Parathyroid adenoma (tissue), 2 donors: ENCODE measurements around the gene ATP5PO.

Source experiments
- H2AFZ ChIP-seq: fragments of 300-600 bp; sonication (generic); one replicate; pipeline ENCODE4 v1.7.0; 2017; ENCODE audit warnings: antibody characterized with exemption, mild to moderate bottlenecking
- H3K27ac ChIP-seq: fragments of 300-600 bp; sonication (generic); one replicate; pipeline ENCODE4 v1.7.0; 2017
- H3K27me3 ChIP-seq: fragments of 300-600 bp; sonication (generic); one replicate; pipeline ENCODE4 v1.7.0; 2017; ENCODE audit warnings: low read length; ENCODE audit not compliant: control insufficient read depth, insufficient read depth
- H3K36me3 ChIP-seq: fragments of 300-600 bp; sonication (generic); one replicate; pipeline ENCODE4 v1.7.0; 2017; ENCODE audit warnings: low read length; ENCODE audit not compliant: control insufficient read depth, insufficient read depth
- H3K4me1 ChIP-seq: fragments of 300-600 bp; sonication (generic); one replicate; pipeline ENCODE4 v1.7.0; 2017; ENCODE audit warnings: control low read depth
- H3K4me2 ChIP-seq: fragments of 300-600 bp; sonication (generic); one replicate; pipeline ENCODE4 v1.7.0; 2017; ENCODE audit warnings: low read length
- H3K4me3 ChIP-seq: fragments of 300-600 bp; sonication (generic); one replicate; pipeline ENCODE4 v1.7.0; 2017; ENCODE audit warnings: low read depth, low read length
- H3K79me2 ChIP-seq: fragments of 300-600 bp; sonication (generic); one replicate; pipeline ENCODE4 v1.7.0; 2017; ENCODE audit warnings: control low read depth
- H3K9ac ChIP-seq: fragments of 300-600 bp; sonication (generic); one replicate; pipeline ENCODE4 v1.7.0; 2017; ENCODE audit warnings: mild to moderate bottlenecking
- H3K9me3 ChIP-seq: fragments of 300-600 bp; sonication (generic); one replicate; pipeline ENCODE4 v1.7.0; 2017; ENCODE audit warnings: low read length; ENCODE audit not compliant: control insufficient read depth
- TF ChIP-seq, protein P1 (sequence below): fragments of 300-600 bp; sonication (generic); IDR thresholded peaks from one replicate; pipeline ENCODE4 v1.7.0; 2017; ENCODE audit warnings: antibody characterized with exemption, mild to moderate bottlenecking
- donor health status: primary hyperparathyroidism.

Gene ATP5PO

DNA sequence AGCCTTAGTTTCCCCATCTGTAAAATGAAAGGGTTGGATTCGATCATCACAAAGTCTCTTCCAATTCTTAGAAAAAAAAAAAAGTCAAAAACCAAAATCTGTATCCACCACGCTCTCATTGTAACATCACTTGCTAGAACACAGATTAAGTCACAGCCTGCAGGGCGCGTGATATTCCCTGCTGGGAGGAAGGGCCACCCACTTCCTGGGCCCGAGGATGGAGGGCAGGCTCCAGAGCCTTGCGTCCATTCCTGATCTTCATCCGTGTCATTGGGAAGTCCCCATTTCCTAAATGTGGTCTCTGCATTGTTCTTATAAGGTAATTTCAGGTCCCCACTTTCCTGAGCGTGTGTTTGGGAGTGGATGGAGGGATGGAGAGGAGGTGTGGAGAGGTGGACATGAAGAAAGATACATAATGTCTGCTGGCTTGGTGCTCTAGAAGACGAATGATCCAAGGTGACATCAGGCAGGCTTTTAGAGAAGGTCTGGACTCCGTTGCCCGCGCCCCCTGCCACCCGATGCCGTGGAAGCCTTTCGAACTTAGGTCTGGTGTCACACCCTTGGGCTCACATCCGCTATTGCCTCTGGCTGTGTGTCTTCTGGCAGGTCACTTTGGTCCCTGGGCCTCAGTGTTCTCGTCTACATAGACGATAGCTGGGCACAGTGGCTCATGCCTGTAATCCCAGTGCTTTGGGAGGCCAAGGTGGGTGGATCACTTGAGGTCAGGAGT, 56.1 kb downstream of the ATP5PO start:
- H3K27ac ChIP-seq, result no peak overlapping the region
- TF ChIP-seq, protein P1, sequence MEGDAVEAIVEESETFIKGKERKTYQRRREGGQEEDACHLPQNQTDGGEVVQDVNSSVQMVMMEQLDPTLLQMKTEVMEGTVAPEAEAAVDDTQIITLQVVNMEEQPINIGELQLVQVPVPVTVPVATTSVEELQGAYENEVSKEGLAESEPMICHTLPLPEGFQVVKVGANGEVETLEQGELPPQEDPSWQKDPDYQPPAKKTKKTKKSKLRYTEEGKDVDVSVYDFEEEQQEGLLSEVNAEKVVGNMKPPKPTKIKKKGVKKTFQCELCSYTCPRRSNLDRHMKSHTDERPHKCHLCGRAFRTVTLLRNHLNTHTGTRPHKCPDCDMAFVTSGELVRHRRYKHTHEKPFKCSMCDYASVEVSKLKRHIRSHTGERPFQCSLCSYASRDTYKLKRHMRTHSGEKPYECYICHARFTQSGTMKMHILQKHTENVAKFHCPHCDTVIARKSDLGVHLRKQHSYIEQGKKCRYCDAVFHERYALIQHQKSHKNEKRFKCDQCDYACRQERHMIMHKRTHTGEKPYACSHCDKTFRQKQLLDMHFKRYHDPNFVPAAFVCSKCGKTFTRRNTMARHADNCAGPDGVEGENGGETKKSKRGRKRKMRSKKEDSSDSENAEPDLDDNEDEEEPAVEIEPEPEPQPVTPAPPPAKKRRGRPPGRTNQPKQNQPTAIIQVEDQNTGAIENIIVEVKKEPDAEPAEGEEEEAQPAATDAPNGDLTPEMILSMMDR, result no peak
- H3K4me1 ChIP-seq, result no peaks in the 10 kb centered on the region
- no peak overlapping the region for H3K4me2 ChIP-seq
- no peaks in the 10 kb centered on the region for H3K27me3 ChIP-seq
- no peaks in the 10 kb centered on the region for H3K79me2 ChIP-seq
- no peak overlapping the region for H3K4me3 ChIP-seq
- H2AFZ ChIP-seq, result no peak overlapping the region
- H3K9ac ChIP-seq, result no peak overlapping the region
- H3K9me3 ChIP-seq, result no peaks in the 10 kb centered on the region
- no peaks in the 10 kb centered on the region for H3K36me3 ChIP-seq

DNA sequence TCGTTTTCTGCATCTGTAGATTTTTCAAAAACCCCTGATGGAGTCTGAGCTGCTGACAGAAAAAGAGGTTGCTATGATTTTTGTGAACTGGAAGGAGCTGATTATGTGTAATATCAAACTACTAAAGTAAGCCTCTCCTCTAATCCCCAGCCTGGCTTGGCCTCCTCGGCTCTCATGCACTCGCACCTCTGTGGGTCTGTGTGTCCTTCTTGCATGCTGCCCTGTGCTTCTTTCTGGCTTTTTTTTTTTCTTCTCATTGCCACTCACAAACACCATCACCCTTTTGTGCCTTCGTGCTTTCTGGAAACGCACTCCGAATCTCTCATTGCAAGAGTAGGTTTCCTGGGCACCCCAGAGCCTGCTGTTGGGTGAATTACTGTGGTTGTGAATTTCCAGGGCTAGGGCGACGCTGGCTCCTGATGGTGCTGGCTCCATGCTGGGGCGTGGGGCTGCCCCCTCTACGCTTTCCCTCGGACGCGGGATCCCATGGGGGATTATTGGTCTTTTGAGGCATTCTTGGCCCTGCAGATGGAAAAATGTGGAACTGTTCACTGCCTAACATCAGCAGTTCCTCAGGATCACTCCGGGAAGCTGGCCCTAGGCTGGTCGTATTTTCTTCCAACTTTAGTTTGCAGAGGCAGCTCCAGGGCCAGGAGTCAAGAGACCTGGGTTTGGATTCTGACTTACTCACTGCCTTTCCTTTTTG, 56.8 kb downstream of the ATP5PO start:
- Histone ChIP-seq H3K4me2 (no peak overlapping the region), H2AFZ (no peak overlapping the region), H3K36me3 (no peaks in the 10 kb centered on the region), H3K27me3 (no peaks in the 10 kb centered on the region), H3K4me1 (no peaks in the 10 kb centered on the region), H3K79me2 (no peaks in the 10 kb centered on the region), H3K27ac (no peak overlapping the region), H3K4me3 (no peak overlapping the region), H3K9ac (no peak overlapping the region), H3K9me3 (no peaks in the 10 kb centered on the region)
- TF ChIP-seq, protein P1, result no peak

DNA sequence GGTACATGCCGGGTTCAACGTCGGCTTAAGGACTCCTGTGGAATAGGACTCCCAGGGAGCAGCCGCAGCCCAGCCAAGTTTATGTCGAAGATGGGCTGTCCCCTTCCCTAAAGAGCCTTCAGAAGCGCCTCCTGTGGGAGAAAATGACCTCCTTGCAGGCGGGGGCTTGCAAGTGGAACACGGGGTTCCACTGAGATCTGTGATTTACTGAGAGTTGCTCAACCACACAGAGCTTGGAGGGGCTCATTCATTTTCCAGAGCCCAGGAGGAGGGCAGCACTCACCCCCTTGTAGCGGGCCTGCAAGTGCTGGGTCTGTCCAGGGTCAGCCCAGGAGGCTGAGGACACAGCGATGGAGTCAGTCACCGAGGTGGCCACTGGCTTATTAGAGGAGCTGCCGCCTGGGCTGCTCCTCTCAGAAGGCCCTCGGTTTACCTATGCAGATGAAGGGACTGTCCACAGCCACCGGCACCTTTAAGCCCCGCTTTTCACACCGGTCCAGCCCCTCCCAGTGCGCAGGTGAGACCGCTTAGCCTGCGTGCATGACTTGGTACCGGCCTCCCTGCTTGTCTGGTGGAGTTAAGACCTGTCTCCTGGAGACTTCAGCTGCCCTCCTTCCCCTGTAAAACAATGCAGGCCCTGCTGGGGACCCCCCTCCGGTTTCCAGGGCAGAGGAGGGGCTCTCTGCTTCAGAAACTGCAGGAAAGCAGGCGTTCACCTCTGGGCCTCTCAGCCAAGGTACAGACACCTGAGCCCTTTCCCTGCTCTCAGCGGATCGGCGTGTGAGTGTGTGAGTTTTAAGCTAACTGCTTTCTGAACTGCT, 57.5 kb downstream of the ATP5PO start:
- Histone ChIP-seq H3K27me3 (no peaks in the 10 kb centered on the region), H3K9ac (no peak overlapping the region), H3K4me3 (no peak overlapping the region), H2AFZ (no peak overlapping the region), H3K27ac (no peak overlapping the region), H3K4me1 (no peaks in the 10 kb centered on the region), H3K9me3 (no peaks in the 10 kb centered on the region), H3K4me2 (no peak overlapping the region), H3K79me2 (no peaks in the 10 kb centered on the region), H3K36me3 (no peaks in the 10 kb centered on the region)
- TF ChIP-seq, protein P1, result no peak

DNA sequence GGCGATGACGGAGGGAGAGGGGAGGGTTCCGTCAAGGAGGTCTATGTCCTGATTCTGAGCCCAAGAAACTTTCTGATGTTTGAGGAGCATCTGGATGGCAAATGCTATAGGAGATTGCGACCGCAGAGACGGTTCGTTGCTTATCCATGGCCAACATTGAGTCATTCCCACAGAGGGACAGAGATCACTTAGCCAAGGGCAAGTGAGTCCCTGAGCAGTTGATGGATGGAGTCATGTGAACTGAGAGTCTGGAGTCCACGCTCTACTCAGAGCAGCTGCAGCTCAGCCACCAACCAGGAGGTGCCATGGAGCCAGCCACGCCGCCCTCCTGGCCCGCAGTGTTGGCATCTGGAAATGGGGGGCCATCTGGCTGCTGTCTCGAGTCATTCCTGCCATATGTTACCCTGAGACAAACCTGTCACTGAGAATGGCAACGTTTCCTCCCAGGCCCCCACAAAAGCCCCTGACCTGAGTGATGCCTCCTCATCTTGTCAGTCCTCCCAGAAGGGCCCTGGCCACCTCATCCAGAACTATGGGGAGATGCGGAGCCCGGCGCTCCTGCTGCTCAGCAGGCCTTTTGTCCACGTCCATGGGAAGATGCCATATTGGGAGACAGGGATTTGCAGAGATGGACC, 58.6 kb downstream of the ATP5PO start:
- no peaks in the 10 kb centered on the region for H3K79me2 ChIP-seq
- H3K9ac ChIP-seq, result no peak overlapping the region
- H3K4me1 ChIP-seq, result no peaks in the 10 kb centered on the region
- H3K27me3 ChIP-seq, result no peaks in the 10 kb centered on the region
- H2AFZ ChIP-seq, result no peak overlapping the region
- no peak overlapping the region for H3K4me3 ChIP-seq
- TF ChIP-seq, protein P1, result no peak
- H3K27ac ChIP-seq, result no peak overlapping the region
- H3K4me2 ChIP-seq, result no peak overlapping the region
- no peaks in the 10 kb centered on the region for H3K36me3 ChIP-seq
- H3K9me3 ChIP-seq, result no peaks in the 10 kb centered on the region
